T-helper 17 cell (primary cell): ENCODE data around the gene FAM174C. TPM values are rescaled to one million over a fixed set of nuclear protein-coding genes. Genes with fewer than 3 reads are reported as not detected.
A peak's percentile ranks its signal among the peaks of the same experiment; 100 is the strongest.

Source experiments
- ATAC-seq: fragments of 150-1000 bp; cut with Tn5 transposase; 2 replicates; pipeline ENCODE4 v1.10.0; 2021; ENCODE audit warnings: mild to moderate bottlenecking, moderate library complexity
- DNase-seq, 3 donors: peaks; one replicate each; pipeline versions ENCODE4 v3.0.0 to v3.0.0-alpha.2; 2020 to 2021
- H3K9me3 ChIP-seq: one replicate; pipeline ENCODE4 v1.7.0; 2013; ENCODE audit warnings: low read length, mild to moderate bottlenecking; ENCODE audit not compliant: control insufficient read depth, poor library complexity, severe bottlenecking
- H3K27ac Mint-ChIP-seq: one replicate; pipeline ENCODE4 v1.8.0; 2022; ENCODE audit warnings: mild to moderate bottlenecking, moderate library complexity, mixed read lengths
- H3K27me3 Mint-ChIP-seq: one replicate; pipeline ENCODE4 v1.8.0; 2022; ENCODE audit warnings: mixed read lengths
- H3K36me3 Mint-ChIP-seq: one replicate; pipeline ENCODE4 v1.8.0; 2022; ENCODE audit warnings: low read depth, mixed read lengths
- H3K4me1 Mint-ChIP-seq: one replicate; pipeline ENCODE4 v1.8.0; 2022; ENCODE audit warnings: mild to moderate bottlenecking, mixed read lengths
- H3K4me3 Mint-ChIP-seq: one replicate; pipeline ENCODE4 v1.8.0; 2022; ENCODE audit warnings: mild to moderate bottlenecking, moderate library complexity, mixed read lengths
- total RNA-seq, 4 donors: library from RNA in 2 of 4; stranded (reverse) in 2 of 4; gene quantifications; one replicate each; pipeline ENCODE4 v1.2.3 and lab custom pipeline; 2022 to 2026

The FAM174C gene
- total RNA-seq, 2 donors from 2014 or later: 40.6 to 43.6 TPM

GRCh38 chr19:1290196-1290702, 14.9 kb downstream of the FAM174C start:
- H3K9me3 ChIP-seq: no peaks in the 10 kb centered on the region
- DNase-seq (no peak), ATAC-seq (no peak)
- H3K4me3 Mint-ChIP-seq: no peak overlapping the region
- no peak overlapping the region for H3K27ac Mint-ChIP-seq
- H3K36me3 Mint-ChIP-seq: peaks cover 3% of the 10 kb centered on the region
- peaks cover 14% of the 10 kb centered on the region for H3K27me3 Mint-ChIP-seq
- H3K4me1 Mint-ChIP-seq: peaks cover 10% of the 10 kb centered on the region

- ATAC-seq (no peak), DNase-seq (no peak)
- H3K27me3 Mint-ChIP-seq: peaks cover 14% of the 10 kb centered on the region
- H3K36me3 Mint-ChIP-seq: peaks cover 3% of the 10 kb centered on the region
- H3K9me3 ChIP-seq: no peaks in the 10 kb centered on the region
- H3K4me1 Mint-ChIP-seq: peaks cover 10% of the 10 kb centered on the region
- H3K4me3 Mint-ChIP-seq: no peak overlapping the region
- H3K27ac Mint-ChIP-seq: no peak overlapping the region
These were observed 15.6 kb downstream of the FAM174C start for GRCh38 chr19:1290703-1291651.

GRCh38 chr19:1291761-1292418, 16.6 kb downstream of the FAM174C start:
- no peak for DNase-seq
- Mint-ChIP-seq H3K36me3 (peaks cover 3% of the 10 kb centered on the region), H3K27ac (no peak overlapping the region), H3K27me3 (peaks cover 9% of the 10 kb centered on the region), H3K4me3 (no peak overlapping the region), H3K4me1 (peaks cover 6% of the 10 kb centered on the region)
- H3K9me3 ChIP-seq: no peaks in the 10 kb centered on the region
- ATAC-seq: no peak

DNA sequence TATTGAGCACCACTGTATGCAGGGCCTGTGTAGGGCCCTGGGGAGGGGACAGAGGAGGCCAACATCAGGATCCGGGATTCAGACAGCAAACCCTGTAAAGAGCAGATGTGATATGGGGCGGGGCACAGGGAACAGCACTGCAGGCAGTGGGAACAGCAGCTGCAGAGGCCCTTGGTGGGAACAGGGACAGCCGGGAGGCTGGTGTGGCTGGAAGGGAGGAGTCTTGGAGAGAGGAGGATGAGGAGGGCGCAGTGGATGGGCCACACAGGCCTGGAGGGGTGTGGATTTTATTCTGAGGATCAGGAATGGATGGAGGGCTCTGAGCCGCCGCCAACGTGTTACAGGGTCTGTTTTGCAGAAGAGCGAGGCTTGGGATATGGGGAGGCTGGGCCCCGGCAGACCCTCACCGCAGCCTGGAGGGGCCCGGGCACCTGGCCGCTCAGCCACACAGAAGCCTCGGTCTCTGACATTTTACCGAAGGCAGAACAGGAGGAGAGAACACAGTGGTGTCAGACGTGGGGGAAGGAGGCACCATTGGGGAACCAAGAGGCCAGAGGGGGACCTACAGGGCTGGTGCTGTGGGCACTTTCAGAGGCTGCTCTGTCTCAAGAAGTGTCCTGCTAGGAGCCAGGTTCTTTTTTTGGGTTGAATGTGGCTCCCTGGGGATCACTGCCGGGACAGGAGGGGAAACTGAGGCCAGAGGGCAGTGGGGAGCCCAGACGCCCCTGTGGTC, 17.3 kb downstream of the FAM174C start:
- peaks cover 9% of the 10 kb centered on the region for H3K27me3 Mint-ChIP-seq
- H3K27ac Mint-ChIP-seq: no peak overlapping the region
- no peak for DNase-seq
- peaks cover 6% of the 10 kb centered on the region for H3K4me1 Mint-ChIP-seq
- H3K36me3 Mint-ChIP-seq: peaks cover 3% of the 10 kb centered on the region
- no peak overlapping the region for H3K4me3 Mint-ChIP-seq
- no peak for ATAC-seq
- no peaks in the 10 kb centered on the region for H3K9me3 ChIP-seq

DNA sequence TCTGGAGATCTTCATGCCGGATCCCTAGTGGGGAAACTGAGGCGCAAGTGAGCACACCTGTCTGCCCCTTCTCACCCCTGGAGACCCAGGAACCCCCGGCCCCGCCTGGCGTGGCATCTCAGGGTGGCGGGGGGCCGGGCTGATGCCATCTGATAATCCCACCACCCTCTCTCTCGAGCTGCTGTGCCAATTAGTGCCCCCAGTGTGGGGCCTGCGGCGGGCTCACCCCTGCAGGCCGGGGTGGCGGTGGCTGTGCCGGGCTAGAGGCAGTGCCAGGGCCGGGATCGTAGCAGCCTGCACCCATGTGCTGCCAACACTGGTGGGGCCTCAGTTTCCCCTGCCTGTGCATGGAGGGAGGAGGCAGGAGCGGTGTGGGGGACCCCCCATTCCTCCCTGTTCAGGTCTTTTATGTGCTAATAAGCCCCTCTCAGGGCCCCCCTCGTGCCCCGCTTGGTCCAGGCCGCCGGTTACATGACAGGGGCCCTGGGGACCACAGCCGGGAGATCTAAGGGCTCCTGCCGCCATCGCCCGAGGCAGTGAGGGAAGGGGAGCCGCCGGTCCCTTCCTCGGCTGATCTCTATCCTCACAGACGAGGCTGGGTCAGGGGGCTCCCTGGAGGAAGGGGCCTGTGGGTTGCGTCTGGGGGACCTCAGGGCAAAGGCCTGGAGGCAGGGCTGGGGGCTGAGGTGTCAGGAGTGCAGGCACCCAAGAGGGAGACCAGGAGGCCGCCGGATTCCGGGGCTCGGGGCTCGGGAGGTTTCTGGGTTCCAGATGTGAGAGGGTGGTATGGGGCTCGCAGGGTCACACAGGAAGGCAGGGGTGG, 18.7 kb downstream of the FAM174C start:
- no peak for DNase-seq
- Mint-ChIP-seq H3K4me3 (no peak overlapping the region), H3K4me1 (peaks cover 6% of the 10 kb centered on the region), H3K27ac (no peak overlapping the region), H3K36me3 (peaks cover 3% of the 10 kb centered on the region), H3K27me3 (peaks cover 9% of the 10 kb centered on the region)
- ATAC-seq: no peak
- no peaks in the 10 kb centered on the region for H3K9me3 ChIP-seq

- ATAC-seq (no peak), DNase-seq (no peak)
- no peaks in the 10 kb centered on the region for H3K9me3 ChIP-seq
- peaks cover 9% of the 10 kb centered on the region for H3K27me3 Mint-ChIP-seq
- H3K4me1 Mint-ChIP-seq: peaks cover 6% of the 10 kb centered on the region
- H3K27ac Mint-ChIP-seq: no peak overlapping the region
- peaks cover 3% of the 10 kb centered on the region for H3K36me3 Mint-ChIP-seq
- peak overlapping the region; percentile 36 for H3K4me3 Mint-ChIP-seq
These were observed 19.4 kb downstream of the FAM174C start for GRCh38 chr19:1294688-1295087.

DNA sequence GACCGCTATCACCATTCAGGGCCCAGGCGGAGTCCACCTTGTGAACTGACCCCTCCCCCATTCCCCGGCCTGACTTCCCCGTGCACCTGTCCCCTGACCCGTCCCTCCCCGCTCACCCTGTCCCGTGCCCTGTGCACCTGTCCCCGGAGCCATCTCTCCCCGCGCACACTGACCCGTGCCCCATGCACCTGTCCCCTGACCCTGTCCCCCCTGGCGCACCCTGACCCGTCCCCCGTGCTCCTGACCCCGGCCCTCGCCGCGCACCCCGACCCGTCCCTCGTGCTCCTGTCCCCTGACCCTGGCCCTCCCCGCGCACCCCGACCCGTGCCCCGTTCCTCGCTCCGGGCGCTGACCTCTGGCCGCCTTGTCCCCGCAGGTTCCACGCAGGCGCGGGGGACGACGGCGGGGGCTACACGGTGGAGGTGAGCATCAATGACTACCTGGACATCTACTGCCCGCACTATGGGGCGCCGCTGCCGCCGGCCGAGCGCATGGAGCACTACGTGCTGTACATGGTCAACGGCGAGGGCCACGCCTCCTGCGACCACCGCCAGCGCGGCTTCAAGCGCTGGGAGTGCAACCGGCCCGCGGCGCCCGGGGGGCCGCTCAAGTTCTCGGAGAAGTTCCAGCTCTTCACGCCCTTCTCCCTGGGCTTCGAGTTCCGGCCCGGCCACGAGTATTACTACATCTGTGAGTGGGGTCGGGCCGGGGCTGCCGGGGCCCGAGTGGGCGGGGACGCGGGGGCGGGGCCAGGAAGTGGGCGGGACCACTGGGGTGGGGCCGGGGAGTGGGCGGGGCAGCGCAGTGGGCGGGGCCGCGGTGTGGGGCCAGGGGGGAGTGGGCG, 20.1 kb downstream of the FAM174C start:
- ATAC-seq (peak; percentile 64), DNase-seq (peak in 2 of 3 donors; percentile 40 to 52)
- peak overlapping the region; percentile 36 for H3K4me3 Mint-ChIP-seq

GRCh38 chr19:1296078-1296477, 20.7 kb downstream of the FAM174C start:
- peaks cover 6% of the 10 kb centered on the region for H3K4me1 Mint-ChIP-seq
- H3K9me3 ChIP-seq: no peaks in the 10 kb centered on the region
- DNase-seq (no peak), ATAC-seq (no peak)
- peaks cover 9% of the 10 kb centered on the region for H3K27me3 Mint-ChIP-seq
- H3K27ac Mint-ChIP-seq: no peak overlapping the region
- H3K36me3 Mint-ChIP-seq: peaks cover 3% of the 10 kb centered on the region
- H3K4me3 Mint-ChIP-seq: no peak overlapping the region

More for the DNA sequence above, 20.1 kb downstream of the FAM174C start:
- no peaks in the 10 kb centered on the region for H3K9me3 ChIP-seq
- peaks cover 6% of the 10 kb centered on the region for H3K4me1 Mint-ChIP-seq
- no peak overlapping the region for H3K27ac Mint-ChIP-seq
- peaks cover 3% of the 10 kb centered on the region for H3K36me3 Mint-ChIP-seq
- peaks cover 9% of the 10 kb centered on the region for H3K27me3 Mint-ChIP-seq

DNA sequence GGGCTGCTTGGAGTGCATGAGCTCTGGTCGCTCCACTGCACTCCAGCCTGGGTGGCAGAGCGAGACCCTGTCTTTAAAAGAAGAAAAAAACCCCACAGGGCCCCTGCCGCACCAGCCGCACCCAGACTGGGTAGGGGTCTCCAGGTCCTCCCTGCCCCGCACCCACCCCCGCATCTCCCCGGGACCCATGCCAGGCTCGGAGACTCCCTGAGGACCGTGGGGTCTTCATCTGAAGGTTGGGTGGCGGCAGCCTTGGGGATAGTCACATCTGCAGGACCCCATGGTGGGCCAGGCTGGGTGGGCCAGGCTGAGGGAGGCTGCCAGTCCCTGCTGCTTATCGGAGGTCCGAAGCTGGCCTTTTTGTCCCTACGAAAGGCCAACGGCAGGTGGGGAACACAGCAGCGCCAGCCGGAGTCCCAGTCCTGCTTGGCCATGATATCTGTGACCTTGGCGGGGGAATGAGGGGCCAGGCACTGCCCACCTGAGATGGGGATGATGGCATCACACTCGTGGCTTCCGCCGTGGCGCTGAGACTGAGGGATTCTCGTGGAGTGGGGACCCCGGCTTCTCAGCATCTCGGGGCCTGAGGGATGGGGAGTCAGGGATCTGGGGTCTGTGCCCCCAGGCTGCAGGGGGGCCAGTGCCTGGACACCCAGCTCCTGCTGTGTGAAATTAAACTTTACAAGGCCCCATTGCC, 21.4 kb downstream of the FAM174C start:
- H3K9me3 ChIP-seq: no peaks in the 10 kb centered on the region
- Mint-ChIP-seq H3K27ac (no peak overlapping the region), H3K4me1 (peaks cover 6% of the 10 kb centered on the region), H3K36me3 (peaks cover 3% of the 10 kb centered on the region), H3K4me3 (no peak overlapping the region), H3K27me3 (peaks cover 9% of the 10 kb centered on the region)
- DNase-seq (no peak), ATAC-seq (no peak)

DNA sequence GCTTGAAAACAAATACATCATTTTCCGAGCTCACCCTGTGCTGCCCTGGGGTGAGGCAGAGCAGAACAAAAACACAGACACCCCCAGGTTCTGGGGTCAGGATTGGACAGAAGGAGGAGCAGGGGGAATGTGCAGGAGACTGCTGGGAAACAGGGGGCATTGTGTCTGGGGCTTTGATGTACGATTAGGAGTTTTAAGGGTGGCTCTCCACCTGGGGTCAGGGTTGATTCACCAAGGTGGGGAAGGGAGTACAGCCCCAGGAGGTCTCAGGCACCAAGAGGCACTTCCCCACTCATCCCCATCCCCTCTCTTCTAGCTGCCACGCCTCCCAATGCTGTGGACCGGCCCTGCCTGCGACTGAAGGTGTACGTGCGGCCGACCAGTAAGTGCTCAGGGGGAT, 22.9 kb downstream of the FAM174C start:
- Mint-ChIP-seq H3K4me1 (peaks cover 2% of the 10 kb centered on the region), H3K36me3 (no peaks in the 10 kb centered on the region), H3K4me3 (no peak overlapping the region), H3K27ac (peak overlapping the region; percentile 14), H3K27me3 (no peaks in the 10 kb centered on the region)
- H3K9me3 ChIP-seq: no peaks in the 10 kb centered on the region
- ATAC-seq (no peak), DNase-seq (no peak)

DNA sequence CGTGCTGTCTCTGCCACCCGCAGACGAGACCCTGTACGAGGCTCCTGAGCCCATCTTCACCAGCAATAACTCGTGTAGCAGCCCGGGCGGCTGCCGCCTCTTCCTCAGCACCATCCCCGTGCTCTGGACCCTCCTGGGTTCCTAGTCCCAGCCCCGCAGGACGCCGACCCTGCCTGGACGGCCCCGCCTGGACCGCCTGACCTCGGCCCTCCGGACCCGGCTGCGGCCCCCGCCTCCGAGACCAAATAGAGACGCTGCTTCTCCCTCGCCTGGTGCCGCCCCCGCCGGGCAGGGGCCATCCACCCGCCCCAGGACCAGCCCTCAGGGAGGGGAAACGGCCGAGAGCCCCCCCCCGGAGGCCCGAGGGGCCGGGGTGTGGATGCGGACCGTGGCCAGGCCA, 24.5 kb downstream of the FAM174C start:
- no peak overlapping the region for H3K27ac Mint-ChIP-seq
- ATAC-seq (no peak), DNase-seq (no peak)
- no peaks in the 10 kb centered on the region for H3K4me1 Mint-ChIP-seq
- no peaks in the 10 kb centered on the region for H3K9me3 ChIP-seq
- H3K4me3 Mint-ChIP-seq: no peak overlapping the region
- no peaks in the 10 kb centered on the region for H3K27me3 Mint-ChIP-seq
- H3K36me3 Mint-ChIP-seq: no peaks in the 10 kb centered on the region
